ENCODE data around the gene PLXNA4.

Gene PLXNA4

GRCh38 chr7:132141109-132141508 lies 435.2 kb downstream of the PLXNA4 start:
- H3K4me3 ChIP-seq (ENCODE audit: insufficient read depth in 1 of 2, low read depth in 1 of 2, low read length in 2 of 2): peak overlapping the region in 1 of 2 experiments; percentile 40
- H3K9me3 ChIP-seq (ENCODE audit: control insufficient read depth, low read length): no peaks in the 10 kb centered on the region
- H3K27me3 ChIP-seq (ENCODE audit: control insufficient read depth in 1 of 2, insufficient read depth in 1 of 2, low read length in 2 of 2): no peaks in the 10 kb centered on the region
- DNase-seq: no peak
- no peak overlapping the region for H3K18ac ChIP-seq (ENCODE audit: low read depth in 1 of 2, low read length in 2 of 2)
- H2BK15ac ChIP-seq (ENCODE audit: low read depth, poor library complexity, severe bottlenecking): no peak overlapping the region
- H2BK5ac ChIP-seq (ENCODE audit: low read depth, low read length, poor library complexity, severe bottlenecking): no peak overlapping the region
- H3K14ac ChIP-seq (ENCODE audit: low read length in 2 of 2): no peak overlapping the region
- H4K8ac ChIP-seq (ENCODE audit: low read length): no peak overlapping the region
- WGBS: 91% methylated on average over 3 of the region's 3 CpGs
- no peak overlapping the region for H2AFZ ChIP-seq (ENCODE audit: low read depth, low read length)
- H2BK12ac ChIP-seq (ENCODE audit: low read length in 2 of 2): no peak overlapping the region
- no peak overlapping the region for H3K4ac ChIP-seq (ENCODE audit: low read depth in 1 of 2, low read length in 2 of 2)
- no peak overlapping the region for H4K91ac ChIP-seq (ENCODE audit: low read length)
- H2AK5ac ChIP-seq (ENCODE audit: low read length, severe bottlenecking): no peak overlapping the region
- no peak overlapping the region for H3K4me2 ChIP-seq (ENCODE audit: low read length, poor library complexity, severe bottlenecking)
- peaks cover 0 to 32% of the 10 kb centered on the region in 2 experiments for H3K36me3 ChIP-seq (ENCODE audit: control insufficient read depth in 1 of 2, insufficient read depth in 2 of 2, low read depth in 1 of 2, low read length in 2 of 2)
- H3K79me1 ChIP-seq (replicated peaks; ENCODE audit: low read length, poor library complexity, severe bottlenecking): no peaks in the 10 kb centered on the region
- H3K23ac ChIP-seq (ENCODE audit: low read length in 2 of 2): no peak overlapping the region
- no peak overlapping the region for H2BK120ac ChIP-seq (ENCODE audit: low read depth, low read length)
- no peak overlapping the region for H3K27ac ChIP-seq (ENCODE audit: low read length, poor library complexity, severe bottlenecking)
- peak overlapping the region; percentile 28 for H3K9ac ChIP-seq (ENCODE audit: low read length)
- H3K4me1 ChIP-seq (ENCODE audit: control insufficient read depth, insufficient read depth, low read depth, low read length): no peaks in the 10 kb centered on the region

- H2BK5ac ChIP-seq (ENCODE audit: low read depth, low read length, poor library complexity, severe bottlenecking): no peak overlapping the region
- H3K4me3 ChIP-seq (ENCODE audit: insufficient read depth in 1 of 2, low read depth in 1 of 2, low read length in 2 of 2): peak overlapping the region in 1 of 2 experiments; percentile 40
- no peaks in the 10 kb centered on the region for H3K9me3 ChIP-seq (ENCODE audit: control insufficient read depth, low read length)
- H2AK5ac ChIP-seq (ENCODE audit: low read length, severe bottlenecking): no peak overlapping the region
- H3K4me2 ChIP-seq (ENCODE audit: low read length, poor library complexity, severe bottlenecking): no peak overlapping the region
- no peak overlapping the region for H2AFZ ChIP-seq (ENCODE audit: low read depth, low read length)
- H3K9ac ChIP-seq (ENCODE audit: low read length): no peak overlapping the region
- no peak overlapping the region for H3K27ac ChIP-seq (ENCODE audit: low read length, poor library complexity, severe bottlenecking)
- H3K79me1 ChIP-seq (replicated peaks; ENCODE audit: low read length, poor library complexity, severe bottlenecking): no peaks in the 10 kb centered on the region
- H3K4ac ChIP-seq (ENCODE audit: low read depth in 1 of 2, low read length in 2 of 2): no peak overlapping the region
- H3K18ac ChIP-seq (ENCODE audit: low read depth in 1 of 2, low read length in 2 of 2): no peak overlapping the region
- no peak overlapping the region for H3K14ac ChIP-seq (ENCODE audit: low read length in 2 of 2)
- H3K36me3 ChIP-seq (ENCODE audit: control insufficient read depth in 1 of 2, insufficient read depth in 2 of 2, low read depth in 1 of 2, low read length in 2 of 2): peaks cover 0 to 37% of the 10 kb centered on the region in 2 experiments
- no peak overlapping the region for H3K23ac ChIP-seq (ENCODE audit: low read length in 2 of 2)
- peaks cover 2% of the 10 kb centered on the region for H3K4me1 ChIP-seq (ENCODE audit: control insufficient read depth, insufficient read depth, low read depth, low read length)
- WGBS: 84% methylated on average over 5 of the region's 5 CpGs
- no peak for DNase-seq
- H2BK15ac ChIP-seq (ENCODE audit: low read depth, poor library complexity, severe bottlenecking): no peak overlapping the region
- H4K91ac ChIP-seq (ENCODE audit: low read length): no peak overlapping the region
- no peak overlapping the region for H2BK120ac ChIP-seq (ENCODE audit: low read depth, low read length)
- H4K8ac ChIP-seq (ENCODE audit: low read length): no peak overlapping the region
- no peaks in the 10 kb centered on the region for H3K27me3 ChIP-seq (ENCODE audit: control insufficient read depth in 1 of 2, insufficient read depth in 1 of 2, low read length in 2 of 2)
- H2BK12ac ChIP-seq (ENCODE audit: low read length in 2 of 2): no peak overlapping the region
Measured at GRCh38 chr7:132140341-132140740, 435.9 kb downstream of the PLXNA4 start.

GRCh38 chr7:132138817-132139216 lies 437.5 kb downstream of the PLXNA4 start:
- Histone ChIP-seq H3K36me3 (ENCODE audit: control insufficient read depth in 1 of 2, insufficient read depth in 2 of 2, low read depth in 1 of 2, low read length in 2 of 2) (peaks cover 0 to 36% of the 10 kb centered on the region in 2 experiments), H3K9me3 (ENCODE audit: control insufficient read depth, low read length) (no peaks in the 10 kb centered on the region), H3K23ac (ENCODE audit: low read length in 2 of 2) (no peak overlapping the region), H4K91ac (ENCODE audit: low read length) (no peak overlapping the region), H3K27ac (ENCODE audit: low read length, poor library complexity, severe bottlenecking) (no peak overlapping the region), H3K79me1 (replicated peaks; ENCODE audit: low read length, poor library complexity, severe bottlenecking) (no peaks in the 10 kb centered on the region), H2BK12ac (ENCODE audit: low read length in 2 of 2) (no peak overlapping the region), H3K18ac (ENCODE audit: low read depth in 1 of 2, low read length in 2 of 2) (no peak overlapping the region), H2AK5ac (ENCODE audit: low read length, severe bottlenecking) (no peak overlapping the region), H2AFZ (ENCODE audit: low read depth, low read length) (no peak overlapping the region), H3K9ac (ENCODE audit: low read length) (no peak overlapping the region), H3K14ac (ENCODE audit: low read length in 2 of 2) (no peak overlapping the region), H2BK120ac (ENCODE audit: low read depth, low read length) (no peak overlapping the region), H2BK15ac (ENCODE audit: low read depth, poor library complexity, severe bottlenecking) (no peak overlapping the region), H3K4me3 (ENCODE audit: insufficient read depth in 1 of 2, low read depth in 1 of 2, low read length in 2 of 2) (no peak overlapping the region), H3K27me3 (ENCODE audit: control insufficient read depth in 1 of 2, insufficient read depth in 1 of 2, low read length in 2 of 2) (no peaks in the 10 kb centered on the region), H2BK5ac (ENCODE audit: low read depth, low read length, poor library complexity, severe bottlenecking) (no peak overlapping the region), H3K4me1 (ENCODE audit: control insufficient read depth, insufficient read depth, low read depth, low read length) (peaks cover 2% of the 10 kb centered on the region), H3K4me2 (ENCODE audit: low read length, poor library complexity, severe bottlenecking) (no peak overlapping the region), H3K4ac (ENCODE audit: low read depth in 1 of 2, low read length in 2 of 2) (no peak overlapping the region), H4K8ac (ENCODE audit: low read length) (no peak overlapping the region)
- DNase-seq: no peak
- WGBS: 100% methylated on average over 2 of the region's 2 CpGs

GRCh38 chr7:132137681-132138080 lies 438.6 kb downstream of the PLXNA4 start:
- no peak overlapping the region for H3K9ac ChIP-seq (ENCODE audit: low read length)
- no peak overlapping the region for H2BK12ac ChIP-seq (ENCODE audit: low read length in 2 of 2)
- no peak overlapping the region for H3K4ac ChIP-seq (ENCODE audit: low read depth in 1 of 2, low read length in 2 of 2)
- H2AK5ac ChIP-seq (ENCODE audit: low read length, severe bottlenecking): no peak overlapping the region
- H2BK5ac ChIP-seq (ENCODE audit: low read depth, low read length, poor library complexity, severe bottlenecking): no peak overlapping the region
- H3K4me3 ChIP-seq (ENCODE audit: insufficient read depth in 1 of 2, low read depth in 1 of 2, low read length in 2 of 2): no peak overlapping the region
- H4K8ac ChIP-seq (ENCODE audit: low read length): no peak overlapping the region
- peaks cover 2% of the 10 kb centered on the region for H3K4me1 ChIP-seq (ENCODE audit: control insufficient read depth, insufficient read depth, low read depth, low read length)
- no peak for DNase-seq
- H3K23ac ChIP-seq (ENCODE audit: low read length in 2 of 2): no peak overlapping the region
- H3K36me3 ChIP-seq (ENCODE audit: control insufficient read depth in 1 of 2, insufficient read depth in 2 of 2, low read depth in 1 of 2, low read length in 2 of 2): peaks cover 0 to 42% of the 10 kb centered on the region in 2 experiments
- no peak overlapping the region for H3K18ac ChIP-seq (ENCODE audit: low read depth in 1 of 2, low read length in 2 of 2)
- no peak overlapping the region for H3K14ac ChIP-seq (ENCODE audit: low read length in 2 of 2)
- H3K27ac ChIP-seq (ENCODE audit: low read length, poor library complexity, severe bottlenecking): no peak overlapping the region
- H2BK15ac ChIP-seq (ENCODE audit: low read depth, poor library complexity, severe bottlenecking): no peak overlapping the region
- H2AFZ ChIP-seq (ENCODE audit: low read depth, low read length): no peak overlapping the region
- H3K9me3 ChIP-seq (ENCODE audit: control insufficient read depth, low read length): no peaks in the 10 kb centered on the region
- H2BK120ac ChIP-seq (ENCODE audit: low read depth, low read length): no peak overlapping the region
- no peak overlapping the region for H4K91ac ChIP-seq (ENCODE audit: low read length)
- WGBS: 88% methylated on average over 5 of the region's 5 CpGs
- H3K79me1 ChIP-seq (replicated peaks; ENCODE audit: low read length, poor library complexity, severe bottlenecking): no peaks in the 10 kb centered on the region
- H3K27me3 ChIP-seq (ENCODE audit: control insufficient read depth in 1 of 2, insufficient read depth in 1 of 2, low read length in 2 of 2): no peaks in the 10 kb centered on the region
- H3K4me2 ChIP-seq (ENCODE audit: low read length, poor library complexity, severe bottlenecking): no peak overlapping the region
